Heart left ventricle (tissue), 16 donors: ENCODE measurements around the gene SNX5. TPM values are rescaled to one million over a fixed set of nuclear protein-coding genes. Genes with fewer than 3 reads are reported as not detected.
A peak's percentile ranks its signal among the peaks of the same experiment; 100 is the strongest.

ENCODE experiments used
- ATAC-seq, 4 donors: fragments of 200-7000 bp; cut with Tn5 transposase; one replicate each; pipeline ENCODE4 v1.9.1; 2020 to 2022; ENCODE audit warnings: moderate library complexity in 4 of 4, mild to moderate bottlenecking in 3 of 4, moderate number of reproducible peaks in 1 of 4
- DNase-seq, 5 donors: peaks; one replicate each; pipeline ENCODE4 v3.0.0-alpha.2; 2020
- H3K27ac ChIP-seq, 12 donors: fragments of 200-600 bp; sonication (generic) in 4 of 12; one replicate each; pipeline versions ENCODE4 v1.5.0 to v1.8.0; 2016 to 2022; ENCODE audit warnings: mild to moderate bottlenecking in 2 of 12
- H3K27me3 ChIP-seq, 9 donors: fragments of 200-600 bp; sonication (generic) in 2 of 9; one replicate each; pipeline versions ENCODE4 v1.5.1 to v1.8.0; 2016 to 2022; ENCODE audit warnings: mild to moderate bottlenecking in 3 of 9
- H3K36me3 ChIP-seq, 9 donors: fragments of 200-600 bp; sonication (generic) in 2 of 9; one replicate each; pipeline versions ENCODE4 v1.5.0 to v1.8.0; 2018 to 2022; ENCODE audit warnings: mild to moderate bottlenecking in 2 of 9
- H3K4me1 ChIP-seq, 12 donors: fragments of 200-600 bp; sonication (generic) in 4 of 12; one replicate each; pipeline versions ENCODE4 v1.5.0 to v1.8.0; 2016 to 2022; ENCODE audit warnings: mild to moderate bottlenecking in 3 of 12
- H3K4me3 ChIP-seq, 12 donors: fragments of 200-600 bp; sonication (generic) in 4 of 12; one replicate each; pipeline versions ENCODE4 v1.5.0 to v1.8.0; 2017 to 2022; ENCODE audit warnings: mild to moderate bottlenecking in 9 of 12, moderate library complexity in 4 of 12
- H3K9me3 ChIP-seq, 12 donors: fragments of 200-600 bp; sonication (generic) in 4 of 12; one replicate each; pipeline versions ENCODE4 v1.5.0 to v1.8.0; 2016 to 2022; ENCODE audit warnings: mild to moderate bottlenecking in 1 of 12
- POLR2A ChIP-seq, 2 donors: fragments of 450-650 bp; IDR thresholded peaks; one replicate each; pipeline ENCODE4 v1.6.1; 2017; ENCODE audit warnings: antibody characterized with exemption in 2 of 2, mild to moderate bottlenecking in 2 of 2, moderate library complexity in 2 of 2
- WGBS, 4 donors: extraction: QIAGEN DNeasy Blood & Tissue Kit in 2 of 4; methylation state at CpG; one replicate each; pipeline versions ENCODE4 v1.1.5 to v1.1.7; 2013 to 2018; 5-methylcytosine and 5-hydroxymethylcytosine counted together
- intact Hi-C, 10 donors: fragments of 100-400 bp; cut with DNase I; formaldehyde crosslinking; loops; one replicate each; pipeline versions ENCODE4 v1.11.1 to v1.14.2; 2022
- polyA plus RNA-seq, 2 donors: library from polyadenylated mRNA; stranded (reverse); fragments of 200-250 nt; gene quantifications; one replicate each; pipeline ENCODE4 v1.2.3, GENCODE V29; 2013
- total RNA-seq, 9 donors: library from RNA; depleted of rRNA in 2 of 9; stranded (reverse); fragments of >200 nt in 2 of 9; fragmentation: NEBNext Ultra II Directional in 3 of 9; extraction: Animal tissue kit (Norgen Biotek cat#: 25700) in 3 of 9; gene quantifications; one replicate each; pipeline versions ENCODE4 v1.1.0 to v1.2.4, GENCODE V29; 2016 to 2023
- TF ChIP-seq, protein P1 (sequence below), 12 donors: fragments of 200-600 bp; sonication (generic) in 4 of 12; IDR thresholded peaks; one replicate each; pipeline versions ENCODE4 v1.5.0 to v1.8.0; 2018 to 2022; ENCODE audit warnings: antibody characterized with exemption in 12 of 12, mild to moderate bottlenecking in 5 of 12
- donor health status: ischemic (EF 13 %, LVEDD 7.1; RV severe dilation, severe dysfunction).
- donor health status: healthy with polysubstance abuse.
- donor health status: DM: no; HTN: yes; CAD: no.
- donor health status: DM: no; HTN: no; CAD: no.
- donor health status: ischemic (EF 25% LVEDD 6.9; RV normal size, moderate dysfunction).
- donor health status: ischemic (EF 25% LVEDD 5.7; RV mildly dilated, moderate dysfunction).
- donor health status: healthy.
- donor health status: DM: yes; HTN: yes; CAD: no.
- donor health status: ischemic (EF 35%, LVEDD 5.7; RV mildly dilated, moderate dysfunction).
- donor health status: nonischemic (EF 11% LVEDD 7.7; RV severe dilation, severe dysfunction).
- donor health status: DM: yes; HTN: yes; CAD: no.
- donor health status: PGD.
- donor health status: ischemic (EF 29% LVEDD 5.4; RV normal size, mild dysfunction).
- donor health status: nonischemic (EF 23%, LVEDD 6.1; RV moderate dilation, normal function).

SNX5 gene
- total and polyA plus RNA-seq, 11 donors: 32.8 to 75.0 (median 44.0) TPM

DNA sequence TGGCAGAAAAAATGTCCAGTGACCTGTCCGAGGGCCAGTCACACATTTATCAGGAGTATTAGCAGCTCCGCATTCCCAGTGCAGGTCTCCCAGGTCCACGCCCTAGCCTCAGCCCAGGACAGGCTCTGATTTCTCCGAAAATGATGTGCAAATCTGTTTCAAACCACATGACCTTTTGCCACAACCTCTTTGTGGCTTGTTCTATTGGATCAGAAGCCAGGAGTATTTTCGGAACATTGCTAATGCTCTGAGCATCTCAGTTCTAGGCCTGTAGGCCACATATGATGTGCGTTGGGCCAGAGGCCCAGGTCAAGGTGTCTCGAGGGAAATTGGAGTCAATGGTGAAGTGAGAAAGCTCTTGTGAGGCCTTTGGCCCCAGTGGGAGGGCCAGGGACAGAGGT lies 40.4 kb downstream of the SNX5 start:
- Histone ChIP-seq H3K4me3 (no peak overlapping the region), H3K4me1 (peaks cover 0 to 29% (median 9%) of the 10 kb centered on the region in 12 donors), H3K36me3 (no peaks in the 10 kb centered on the region), H3K9me3 (peaks cover 0 to 7% (median 0%) of the 10 kb centered on the region in 12 donors), H3K27ac (peak overlapping the region in 6 of 12 donors; percentile 15 to 74 (median 56)), H3K27me3 (no peaks in the 10 kb centered on the region)
- peak in 1 of 5 donors; percentile 44 for DNase-seq
- 65 to 78% (median 70%) methylated on average over 7 of the region's 7 CpGs for WGBS, 4 donors
- intact Hi-C loops: no loop called here
- ATAC-seq: peak; percentile 51 to 84 (median 75)
- TF ChIP-seq POLR2A (IDR thresholded peaks at IDR 0.05): no peak
- TF ChIP-seq, protein P1, sequence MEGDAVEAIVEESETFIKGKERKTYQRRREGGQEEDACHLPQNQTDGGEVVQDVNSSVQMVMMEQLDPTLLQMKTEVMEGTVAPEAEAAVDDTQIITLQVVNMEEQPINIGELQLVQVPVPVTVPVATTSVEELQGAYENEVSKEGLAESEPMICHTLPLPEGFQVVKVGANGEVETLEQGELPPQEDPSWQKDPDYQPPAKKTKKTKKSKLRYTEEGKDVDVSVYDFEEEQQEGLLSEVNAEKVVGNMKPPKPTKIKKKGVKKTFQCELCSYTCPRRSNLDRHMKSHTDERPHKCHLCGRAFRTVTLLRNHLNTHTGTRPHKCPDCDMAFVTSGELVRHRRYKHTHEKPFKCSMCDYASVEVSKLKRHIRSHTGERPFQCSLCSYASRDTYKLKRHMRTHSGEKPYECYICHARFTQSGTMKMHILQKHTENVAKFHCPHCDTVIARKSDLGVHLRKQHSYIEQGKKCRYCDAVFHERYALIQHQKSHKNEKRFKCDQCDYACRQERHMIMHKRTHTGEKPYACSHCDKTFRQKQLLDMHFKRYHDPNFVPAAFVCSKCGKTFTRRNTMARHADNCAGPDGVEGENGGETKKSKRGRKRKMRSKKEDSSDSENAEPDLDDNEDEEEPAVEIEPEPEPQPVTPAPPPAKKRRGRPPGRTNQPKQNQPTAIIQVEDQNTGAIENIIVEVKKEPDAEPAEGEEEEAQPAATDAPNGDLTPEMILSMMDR (IDR thresholded peaks at IDR 0.05): no peak

DNA sequence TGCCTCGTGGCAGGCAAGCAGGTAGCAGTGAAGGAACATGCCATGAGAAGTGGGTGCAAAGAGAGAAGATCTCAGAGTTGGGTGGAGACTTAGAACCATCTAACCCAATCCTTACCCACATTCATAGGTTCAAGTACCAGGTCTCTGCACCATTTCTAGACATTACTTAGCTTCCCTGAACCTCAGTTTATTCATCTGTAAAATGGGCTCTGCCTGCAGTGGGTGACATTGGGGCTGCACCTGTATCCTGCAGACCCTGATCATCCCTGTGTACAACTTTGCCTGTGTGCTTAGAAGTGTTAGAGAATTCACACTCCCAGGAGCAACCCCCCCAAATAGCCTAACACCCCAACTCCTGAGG lies 42.7 kb downstream of the SNX5 start:
- Histone ChIP-seq H3K36me3 (no peaks in the 10 kb centered on the region), H3K9me3 (no peaks in the 10 kb centered on the region), H3K4me3 (no peak overlapping the region), H3K4me1 (peaks cover 0 to 29% (median 9%) of the 10 kb centered on the region in 12 donors), H3K27ac (no peak overlapping the region), H3K27me3 (no peaks in the 10 kb centered on the region)
- intact Hi-C loops: no loop called here
- ATAC-seq (no peak), DNase-seq (no peak)
- TF ChIP-seq POLR2A (IDR thresholded peaks at IDR 0.05): no peak
- TF ChIP-seq, protein P1 (IDR thresholded peaks at IDR 0.05): no peak
- 63 to 78% (median 74%) methylated on average over 1 of the region's 1 CpG for WGBS, 4 donors

DNA sequence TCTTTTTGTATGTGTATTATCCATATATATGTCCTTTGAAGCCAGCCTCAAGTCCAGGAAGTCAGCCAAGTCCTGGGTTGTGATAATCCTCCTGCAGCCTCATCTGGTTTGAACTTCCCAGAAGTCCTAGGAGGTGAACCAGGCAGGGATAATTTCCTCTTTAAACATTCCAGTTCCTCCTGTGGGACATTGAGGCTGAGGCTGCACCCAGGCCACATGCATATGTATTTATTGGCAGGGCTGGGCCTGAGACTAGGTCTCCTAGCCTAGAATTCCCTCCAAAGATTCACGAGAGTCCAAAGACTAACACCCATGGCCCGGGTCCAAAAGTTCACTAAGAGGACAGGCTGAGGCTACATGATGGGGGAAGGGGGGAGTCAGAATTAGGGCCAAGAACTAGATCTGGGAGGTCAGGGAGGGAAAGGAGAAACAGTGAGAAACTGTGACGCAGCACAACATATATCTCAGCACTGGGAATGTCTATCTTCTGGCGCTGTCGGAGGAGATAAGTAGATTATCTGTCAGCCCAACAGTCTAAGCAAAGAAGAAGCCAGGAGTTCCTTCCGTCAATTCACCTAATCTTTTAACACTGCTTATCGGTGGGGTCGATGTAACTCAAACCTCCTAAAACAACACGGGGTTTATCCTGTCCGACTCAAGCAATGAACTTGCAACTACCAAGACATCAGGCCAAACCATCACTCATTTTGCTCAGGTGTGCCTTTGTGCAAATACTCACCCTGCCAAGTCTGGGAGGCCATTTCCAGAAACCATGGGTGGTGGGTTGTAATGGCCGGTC lies 43.3 kb downstream of the SNX5 start:
- Histone ChIP-seq H3K9me3 (no peaks in the 10 kb centered on the region), H3K27ac (no peak overlapping the region), H3K36me3 (no peaks in the 10 kb centered on the region), H3K4me1 (peaks cover 0 to 29% (median 9%) of the 10 kb centered on the region in 12 donors), H3K27me3 (no peaks in the 10 kb centered on the region), H3K4me3 (no peak overlapping the region)
- WGBS, 4 donors: 41 to 57% (median 47%) methylated on average over 11 of the region's 11 CpGs
- TF ChIP-seq POLR2A (IDR thresholded peaks at IDR 0.05): no peak
- TF ChIP-seq, protein P1 (IDR thresholded peaks at IDR 0.05): no peak
- ATAC-seq: peak in 1 of 4 donors; percentile 13
- intact Hi-C loops: no loop called here
- peak in 1 of 5 donors; percentile 42 for DNase-seq

DNA sequence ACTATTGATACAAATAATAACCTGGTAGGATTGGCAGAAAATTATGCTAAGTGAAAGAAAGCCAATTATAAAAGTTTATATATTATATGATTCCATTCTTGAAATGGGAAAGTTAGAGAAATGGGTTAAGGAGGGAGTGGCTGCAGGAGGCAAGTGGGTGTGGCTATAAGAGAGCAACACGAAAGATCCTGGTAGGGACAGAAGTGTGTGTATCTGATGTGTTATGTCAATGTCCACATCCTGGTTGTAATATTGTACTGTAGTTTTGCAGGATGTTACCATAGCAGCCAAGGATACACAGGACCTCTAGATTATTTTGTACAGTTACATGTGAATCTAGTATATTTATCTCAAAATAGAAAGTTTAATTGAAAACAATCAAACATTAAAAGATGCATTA lies 46.8 kb downstream of the SNX5 start:
- ATAC-seq: no peak
- 7 to 18% (median 11%) methylated on average over 1 of the region's 1 CpG for WGBS, 4 donors
- TF ChIP-seq, protein P1 (IDR thresholded peaks at IDR 0.05): no peak
- no peak for TF ChIP-seq POLR2A (IDR thresholded peaks at IDR 0.05)
- no peak for DNase-seq
- intact Hi-C loops: no loop called here
- no peaks in the 10 kb centered on the region for H3K9me3 ChIP-seq
- H3K36me3 ChIP-seq: no peaks in the 10 kb centered on the region
- H3K4me3 ChIP-seq: no peak overlapping the region
- H3K27me3 ChIP-seq: no peaks in the 10 kb centered on the region
- peaks cover 0 to 14% (median 4%) of the 10 kb centered on the region in 12 donors for H3K4me1 ChIP-seq
- H3K27ac ChIP-seq: no peak overlapping the region
